HL-60 (cell line): ENCODE measurements around the gene DLGAP5.

Experiments used
- DNase-seq, 2 experiments: peaks; one replicate each; pipeline ENCODE4 v3.0.0-alpha.2; 2010 to 2020; ENCODE audit warnings: low read depth in 1 of 2, low spot score in 1 of 2
- H3K27ac ChIP-seq: fragments of 250-450 bp; sonication (Bioruptor Pico); replicated peaks from 2 replicates; pipeline ENCODE4 v1.5.1; 2020; ENCODE audit warnings: mild to moderate bottlenecking, moderate library complexity
- H3K27me3 ChIP-seq: fragments of 250-450 bp; sonication (Bioruptor Pico); 2 replicates; pipeline ENCODE4 v1.5.1; 2021; ENCODE audit warnings: mild to moderate bottlenecking, moderate library complexity; ENCODE audit not compliant: insufficient read depth, poor library complexity, severe bottlenecking
- H3K4me3 ChIP-seq: replicated peaks from 2 replicates; pipeline ENCODE4 v1.5.1; 2011; ENCODE audit warnings: mild to moderate bottlenecking, control low read depth, low read length; ENCODE audit not compliant: insufficient read depth
- GABPA ChIP-seq: IDR thresholded peaks from 2 replicates; pipeline ENCODE4 v1.6.1; 2012; ENCODE audit warnings: low read depth
- POLR2AphosphoS5 ChIP-seq: IDR thresholded peaks from 2 replicates; pipeline ENCODE4 v1.6.1; 2012; ENCODE audit warnings: low read depth
- SPI1 ChIP-seq: IDR thresholded peaks from 2 replicates; pipeline ENCODE4 v1.6.1; 2012; ENCODE audit warnings: low read depth, mild to moderate bottlenecking, borderline replicate concordance
- TF ChIP-seq, protein P1 (sequence below): IDR thresholded peaks from 2 replicates; pipeline ENCODE4 v1.6.1; 2012; ENCODE audit warnings: low read depth; ENCODE audit not compliant: insufficient replicate concordance
- TF ChIP-seq, protein P2 (sequence below): IDR thresholded peaks from one replicate; pipeline ENCODE4 v1.5.1; 2011; ENCODE audit warnings: low read length, control low read depth, inconsistent platforms; ENCODE audit not compliant: insufficient read depth

Gene DLGAP5

DNA sequence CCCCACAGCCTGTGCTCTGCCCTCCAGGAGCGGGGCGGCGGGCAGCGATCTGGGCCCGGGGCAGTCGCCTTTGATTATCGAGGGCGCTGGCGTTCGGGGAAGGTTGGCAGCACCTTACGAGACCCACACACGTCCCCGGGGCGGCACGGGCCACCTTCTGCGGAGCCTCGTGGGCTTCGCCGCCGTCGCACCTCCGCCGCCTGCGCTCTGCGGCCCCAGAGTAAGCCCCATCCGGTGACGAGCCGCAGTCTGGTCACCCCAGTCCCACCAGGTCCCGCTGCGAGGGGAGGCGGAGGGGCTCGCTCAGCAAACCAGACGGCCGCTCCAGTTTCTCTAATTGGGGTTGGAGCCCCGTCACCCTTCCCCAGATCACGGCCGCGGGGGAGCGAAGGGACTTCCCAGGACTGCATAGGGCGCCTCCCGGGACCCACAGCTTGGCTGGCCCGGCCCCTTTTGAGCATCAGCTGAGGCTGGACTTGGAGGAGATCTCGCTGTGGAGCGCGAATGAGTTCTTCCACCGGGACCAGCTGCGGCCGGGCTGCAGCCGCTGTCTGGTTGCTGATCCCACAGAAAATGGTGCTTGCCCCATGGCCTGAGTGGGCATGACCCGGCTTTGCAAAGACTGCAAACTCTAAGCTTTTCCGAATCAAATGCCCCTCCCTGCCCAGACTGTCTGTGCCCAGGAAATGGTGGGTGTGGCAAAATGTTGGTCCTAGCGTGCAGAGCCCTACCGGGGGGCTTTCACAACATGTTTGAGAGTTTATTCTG, 61.8 kb downstream of the DLGAP5 start:
- Histone ChIP-seq H3K4me3 (peak overlapping the region; percentile 52), H3K27me3 (peaks cover 9% of the 10 kb centered on the region), H3K27ac (no peak overlapping the region)
- TF ChIP-seq SPI1, result no peak
- TF ChIP-seq, protein P1, sequence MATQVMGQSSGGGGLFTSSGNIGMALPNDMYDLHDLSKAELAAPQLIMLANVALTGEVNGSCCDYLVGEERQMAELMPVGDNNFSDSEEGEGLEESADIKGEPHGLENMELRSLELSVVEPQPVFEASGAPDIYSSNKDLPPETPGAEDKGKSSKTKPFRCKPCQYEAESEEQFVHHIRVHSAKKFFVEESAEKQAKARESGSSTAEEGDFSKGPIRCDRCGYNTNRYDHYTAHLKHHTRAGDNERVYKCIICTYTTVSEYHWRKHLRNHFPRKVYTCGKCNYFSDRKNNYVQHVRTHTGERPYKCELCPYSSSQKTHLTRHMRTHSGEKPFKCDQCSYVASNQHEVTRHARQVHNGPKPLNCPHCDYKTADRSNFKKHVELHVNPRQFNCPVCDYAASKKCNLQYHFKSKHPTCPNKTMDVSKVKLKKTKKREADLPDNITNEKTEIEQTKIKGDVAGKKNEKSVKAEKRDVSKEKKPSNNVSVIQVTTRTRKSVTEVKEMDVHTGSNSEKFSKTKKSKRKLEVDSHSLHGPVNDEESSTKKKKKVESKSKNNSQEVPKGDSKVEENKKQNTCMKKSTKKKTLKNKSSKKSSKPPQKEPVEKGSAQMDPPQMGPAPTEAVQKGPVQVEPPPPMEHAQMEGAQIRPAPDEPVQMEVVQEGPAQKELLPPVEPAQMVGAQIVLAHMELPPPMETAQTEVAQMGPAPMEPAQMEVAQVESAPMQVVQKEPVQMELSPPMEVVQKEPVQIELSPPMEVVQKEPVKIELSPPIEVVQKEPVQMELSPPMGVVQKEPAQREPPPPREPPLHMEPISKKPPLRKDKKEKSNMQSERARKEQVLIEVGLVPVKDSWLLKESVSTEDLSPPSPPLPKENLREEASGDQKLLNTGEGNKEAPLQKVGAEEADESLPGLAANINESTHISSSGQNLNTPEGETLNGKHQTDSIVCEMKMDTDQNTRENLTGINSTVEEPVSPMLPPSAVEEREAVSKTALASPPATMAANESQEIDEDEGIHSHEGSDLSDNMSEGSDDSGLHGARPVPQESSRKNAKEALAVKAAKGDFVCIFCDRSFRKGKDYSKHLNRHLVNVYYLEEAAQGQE, result no peak
- DNase-seq, result no peak

- peak within 1 kb of the TSS; percentile 52 for H3K4me3 ChIP-seq
- TF ChIP-seq, protein P1, result no peak
- TF ChIP-seq POLR2AphosphoS5, result no peak
- TF ChIP-seq, protein P2, sequence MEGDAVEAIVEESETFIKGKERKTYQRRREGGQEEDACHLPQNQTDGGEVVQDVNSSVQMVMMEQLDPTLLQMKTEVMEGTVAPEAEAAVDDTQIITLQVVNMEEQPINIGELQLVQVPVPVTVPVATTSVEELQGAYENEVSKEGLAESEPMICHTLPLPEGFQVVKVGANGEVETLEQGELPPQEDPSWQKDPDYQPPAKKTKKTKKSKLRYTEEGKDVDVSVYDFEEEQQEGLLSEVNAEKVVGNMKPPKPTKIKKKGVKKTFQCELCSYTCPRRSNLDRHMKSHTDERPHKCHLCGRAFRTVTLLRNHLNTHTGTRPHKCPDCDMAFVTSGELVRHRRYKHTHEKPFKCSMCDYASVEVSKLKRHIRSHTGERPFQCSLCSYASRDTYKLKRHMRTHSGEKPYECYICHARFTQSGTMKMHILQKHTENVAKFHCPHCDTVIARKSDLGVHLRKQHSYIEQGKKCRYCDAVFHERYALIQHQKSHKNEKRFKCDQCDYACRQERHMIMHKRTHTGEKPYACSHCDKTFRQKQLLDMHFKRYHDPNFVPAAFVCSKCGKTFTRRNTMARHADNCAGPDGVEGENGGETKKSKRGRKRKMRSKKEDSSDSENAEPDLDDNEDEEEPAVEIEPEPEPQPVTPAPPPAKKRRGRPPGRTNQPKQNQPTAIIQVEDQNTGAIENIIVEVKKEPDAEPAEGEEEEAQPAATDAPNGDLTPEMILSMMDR, result no peak
- TF ChIP-seq SPI1, result no peak
- no peak for TF ChIP-seq GABPA
- no peak for DNase-seq
- H3K27ac ChIP-seq, result no peak within 1 kb of the TSS
- H3K27me3 ChIP-seq, result peaks cover 9% of the 10 kb centered on the region
Measured at GRCh38 chr14:55129086-55129427, 62.3 kb downstream of the DLGAP5 start, which contains the start of gene LGALS3. TSS of gene LGALS3 (plus strand) at chr14:55129252. CDS start at chr14:55137374, 8,122 bp downstream.

GRCh38 chr14:55128386-55129085, 62.8 kb downstream of the DLGAP5 start:
- Histone ChIP-seq H3K27ac (no peak overlapping the region), H3K27me3 (peaks cover 9% of the 10 kb centered on the region), H3K4me3 (peak overlapping the region; percentile 52)
- TF ChIP-seq, protein P1, result no peak
- TF ChIP-seq SPI1, result no peak
- TF ChIP-seq, protein P2, result no peak
- DNase-seq, result no peak
